ENCODE measurements around the gene DNMT3A.
A peak's percentile ranks its signal among the peaks of the same experiment; 100 is the strongest.

DNMT3A gene

DNA sequence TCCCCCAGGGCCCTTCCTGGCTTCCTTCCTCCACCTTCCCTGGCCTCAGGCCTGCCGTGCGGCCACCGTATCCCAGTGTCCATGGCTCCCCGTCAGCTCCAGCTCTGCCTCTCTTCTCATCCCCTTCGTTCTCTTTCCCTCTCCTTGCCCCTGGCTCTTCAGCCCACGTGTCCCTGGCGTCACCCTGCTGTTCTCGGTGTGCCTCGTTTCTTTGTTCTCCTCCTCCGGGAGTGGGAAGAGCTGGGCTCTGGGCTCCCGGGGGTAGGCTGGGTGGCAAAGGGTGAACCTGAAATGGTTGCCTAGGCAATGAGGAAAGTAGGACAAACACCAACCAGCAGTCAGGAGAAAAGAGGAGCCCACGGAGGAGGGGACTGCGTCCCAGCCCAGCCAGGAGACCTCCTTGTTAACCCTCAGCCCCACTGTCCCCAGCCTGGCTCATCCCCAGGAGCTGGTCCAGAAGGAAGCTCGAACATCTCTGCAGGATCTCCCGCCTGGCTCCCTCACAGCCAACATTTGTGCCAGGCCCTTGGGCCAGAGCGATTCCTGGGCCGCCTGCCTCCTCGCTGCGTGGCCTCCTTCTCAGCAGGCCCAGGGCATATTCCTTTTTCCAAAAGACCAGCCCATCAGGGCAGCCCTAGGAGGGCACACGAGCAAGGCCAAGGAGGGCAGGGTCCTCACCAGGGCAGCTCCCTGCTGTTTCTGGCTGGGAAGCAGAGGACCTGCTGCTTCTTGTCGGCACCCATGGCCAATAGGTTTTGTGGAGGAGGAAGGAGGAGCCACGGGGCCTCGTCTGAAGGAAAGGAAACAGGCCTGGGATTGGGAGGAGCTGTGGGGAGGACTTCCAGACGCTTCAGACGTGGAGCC is 30.9 kb upstream of the DNMT3A start:
- DNase-seq = no peak

DNA sequence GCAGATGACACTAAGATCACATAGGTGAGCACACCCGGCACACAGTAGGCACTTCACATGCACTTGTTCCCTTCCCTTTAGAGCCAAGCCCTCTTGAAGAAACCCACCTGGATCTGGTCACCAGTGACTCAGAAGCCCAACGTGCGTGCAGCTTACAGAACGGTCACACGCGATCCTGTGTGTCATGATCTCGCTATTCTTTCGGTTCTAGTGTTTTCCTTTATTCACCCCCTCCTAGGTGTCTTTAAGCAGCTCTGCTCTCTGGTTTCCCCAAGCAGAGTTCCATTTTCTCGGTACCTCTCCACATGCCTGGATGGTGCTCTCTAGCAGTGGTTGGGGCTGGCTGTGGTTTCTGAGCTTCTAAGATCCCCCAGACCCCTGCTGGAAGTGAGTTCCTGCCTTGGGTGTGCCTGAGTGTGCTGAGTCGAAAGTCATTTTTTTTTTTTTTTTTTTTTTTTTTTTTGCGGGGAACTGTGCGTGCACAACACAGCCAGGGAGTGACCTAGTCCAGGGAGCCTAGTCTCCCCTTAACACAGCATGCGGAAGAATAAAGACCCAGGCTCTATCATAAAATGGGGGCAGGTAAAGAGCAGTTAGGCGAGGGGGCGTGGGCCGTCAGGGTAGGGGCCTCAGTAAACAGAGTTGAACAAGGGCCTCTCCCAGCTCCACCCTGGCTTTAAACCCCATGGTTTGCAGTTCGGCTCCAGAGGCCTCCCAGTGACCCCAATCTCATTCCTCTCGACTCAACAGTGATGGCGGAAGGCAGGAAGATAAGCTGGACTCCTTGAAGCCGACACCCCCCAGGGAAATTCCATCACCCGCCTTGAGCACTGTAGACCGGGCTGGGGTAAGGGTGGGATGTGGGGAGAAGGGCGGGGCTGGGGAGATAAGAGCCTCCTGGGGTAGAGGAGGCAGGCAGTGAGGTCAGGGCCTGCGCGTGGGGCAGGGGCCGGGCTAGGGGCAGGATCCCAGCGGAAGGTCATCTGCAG is 29.8 kb upstream of the DNMT3A start:
- no peak for DNase-seq

DNA sequence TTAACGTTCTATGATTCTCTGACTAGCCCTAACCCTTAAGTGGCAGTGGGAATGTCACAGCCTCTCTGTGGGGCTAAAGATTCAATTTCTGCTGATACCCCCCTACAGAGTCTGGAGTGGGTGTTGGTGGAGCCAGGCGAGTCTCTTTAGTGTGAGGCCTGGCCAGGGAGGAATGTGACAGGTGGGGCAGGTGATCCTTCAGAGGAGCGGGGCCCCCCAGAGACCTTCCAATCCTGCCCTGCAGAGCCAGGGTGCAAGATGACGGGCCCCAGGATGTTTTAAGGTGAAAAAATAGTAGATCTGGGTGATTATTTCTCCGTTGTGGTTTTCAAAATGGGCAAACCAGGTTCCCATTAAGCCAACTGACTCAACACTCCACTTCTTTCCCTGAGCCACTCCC is 28.2 kb upstream of the DNMT3A start:
- no peak for DNase-seq

DNA sequence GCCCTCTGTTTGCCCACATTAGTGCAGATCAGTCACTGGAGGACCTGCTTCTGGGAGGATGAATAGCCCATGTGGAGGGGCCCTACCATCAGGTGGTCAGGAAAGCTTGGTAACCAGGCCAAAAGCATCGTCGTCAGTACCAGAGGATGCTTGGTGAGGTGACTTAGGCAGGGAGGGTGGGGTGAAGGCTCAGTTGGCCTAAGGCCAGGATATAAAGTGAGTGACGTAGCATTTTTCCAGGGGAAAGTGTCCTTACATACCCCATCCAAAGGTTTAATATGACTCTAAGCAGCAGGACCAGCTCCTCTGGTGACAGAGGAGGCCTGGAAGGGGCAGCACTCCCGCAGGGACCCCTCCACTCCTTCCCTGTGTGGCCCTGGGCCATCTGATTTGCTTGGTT is 27.7 kb upstream of the DNMT3A start:
- DNase-seq = no peak

DNA sequence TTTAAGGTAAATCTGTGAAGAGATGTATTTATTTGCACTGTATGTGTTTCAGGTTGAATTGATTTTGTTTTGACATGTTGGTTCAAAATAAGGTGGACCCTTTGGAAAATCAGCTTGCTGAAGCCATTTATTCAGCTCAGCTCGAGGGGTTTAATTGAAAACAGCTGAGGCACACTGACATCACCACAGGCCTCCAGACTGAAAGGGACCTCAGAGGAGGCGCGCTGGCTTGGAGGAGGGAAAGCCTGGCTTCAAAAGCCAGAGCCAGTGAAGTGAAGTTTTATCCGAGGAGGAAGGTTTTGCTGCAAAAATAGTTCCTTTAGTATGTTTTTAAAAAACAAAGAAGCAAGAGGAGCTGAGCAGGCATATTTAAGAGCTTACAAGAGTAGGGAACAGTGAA is 26.9 kb upstream of the DNMT3A start:
- DNase-seq = no peak

DNA sequence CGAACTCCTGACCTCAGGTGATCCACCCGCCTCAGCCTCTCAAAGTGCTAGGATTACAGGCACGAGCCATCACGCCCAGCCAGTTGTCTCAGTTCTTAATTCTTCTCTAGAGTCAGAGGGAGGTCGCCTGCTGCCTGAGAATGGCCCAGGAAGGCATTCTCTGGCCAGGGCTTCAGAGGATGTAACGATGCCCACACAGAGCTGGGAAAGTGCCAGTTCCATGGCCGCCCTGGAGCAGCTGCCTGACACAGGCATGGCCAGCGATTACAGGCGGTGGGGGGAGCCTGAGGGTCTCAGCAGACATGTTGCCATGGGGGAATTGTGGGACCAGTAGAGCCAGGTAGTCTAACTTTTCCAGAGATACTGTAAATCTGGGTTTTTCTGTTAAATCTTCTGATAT is 25.6 kb upstream of the DNMT3A start:
- DNase-seq = no peak

DNA sequence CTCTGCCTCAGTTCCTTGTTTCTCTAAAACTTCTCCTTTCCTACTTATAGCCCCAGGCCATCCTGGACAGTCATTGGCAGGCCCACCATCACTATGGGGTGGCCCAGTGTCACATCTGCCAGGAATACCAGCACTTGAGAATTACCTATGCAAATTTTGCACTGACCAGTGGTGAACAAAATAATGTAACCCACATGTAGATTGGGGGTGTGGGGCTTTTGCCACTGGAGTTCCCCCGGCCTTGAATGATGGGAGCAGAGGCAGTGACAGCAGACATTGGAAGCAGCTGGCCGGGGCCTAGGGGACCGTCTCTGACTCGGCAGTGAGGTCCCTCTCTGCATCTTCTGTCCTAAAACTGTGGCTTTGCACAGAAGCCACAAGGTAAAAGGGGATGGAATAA is 24.9 kb upstream of the DNMT3A start:
- no peak for DNase-seq

DNA sequence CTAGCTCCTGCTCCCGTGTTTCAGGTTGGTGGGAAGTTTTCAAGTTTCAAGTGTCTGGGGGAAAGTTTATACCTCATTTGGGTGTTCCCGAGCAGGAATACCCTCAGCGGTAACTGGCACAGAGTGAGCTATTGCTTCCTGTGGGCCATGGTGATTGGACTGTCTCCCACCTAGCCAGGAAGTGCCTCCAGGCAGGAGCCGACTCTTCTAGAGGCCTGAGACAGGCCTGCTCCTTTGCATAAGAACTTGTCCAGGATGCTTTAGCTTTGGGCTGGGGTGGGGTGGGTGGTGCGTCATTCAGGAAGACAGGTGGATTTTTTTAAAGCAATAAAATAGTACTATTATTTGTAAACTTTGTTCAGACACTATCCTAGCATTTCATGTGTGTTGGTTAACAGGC is 23.5 kb upstream of the DNMT3A start:
- no peak for DNase-seq

DNA sequence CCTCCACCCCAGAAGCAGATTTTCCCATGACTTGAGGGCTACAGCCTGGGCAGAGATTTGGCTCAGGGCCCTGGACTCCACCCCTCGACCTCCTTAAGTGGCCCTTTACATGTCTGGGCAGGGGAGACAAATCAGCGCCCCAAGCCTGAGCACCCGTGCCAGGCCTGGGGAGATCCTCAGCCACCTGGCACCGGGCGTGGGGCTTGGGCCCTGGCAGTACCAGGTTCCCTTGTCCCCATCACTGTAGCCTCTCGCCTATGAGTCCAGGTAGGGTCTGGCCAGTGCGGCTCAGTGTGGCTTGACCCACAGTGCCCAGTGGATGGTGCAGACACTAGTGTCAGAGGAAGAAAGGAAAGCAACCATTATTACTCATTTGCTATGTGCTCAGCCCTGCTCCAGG is 22.0 kb upstream of the DNMT3A start:
- DNase-seq = no peak

DNA sequence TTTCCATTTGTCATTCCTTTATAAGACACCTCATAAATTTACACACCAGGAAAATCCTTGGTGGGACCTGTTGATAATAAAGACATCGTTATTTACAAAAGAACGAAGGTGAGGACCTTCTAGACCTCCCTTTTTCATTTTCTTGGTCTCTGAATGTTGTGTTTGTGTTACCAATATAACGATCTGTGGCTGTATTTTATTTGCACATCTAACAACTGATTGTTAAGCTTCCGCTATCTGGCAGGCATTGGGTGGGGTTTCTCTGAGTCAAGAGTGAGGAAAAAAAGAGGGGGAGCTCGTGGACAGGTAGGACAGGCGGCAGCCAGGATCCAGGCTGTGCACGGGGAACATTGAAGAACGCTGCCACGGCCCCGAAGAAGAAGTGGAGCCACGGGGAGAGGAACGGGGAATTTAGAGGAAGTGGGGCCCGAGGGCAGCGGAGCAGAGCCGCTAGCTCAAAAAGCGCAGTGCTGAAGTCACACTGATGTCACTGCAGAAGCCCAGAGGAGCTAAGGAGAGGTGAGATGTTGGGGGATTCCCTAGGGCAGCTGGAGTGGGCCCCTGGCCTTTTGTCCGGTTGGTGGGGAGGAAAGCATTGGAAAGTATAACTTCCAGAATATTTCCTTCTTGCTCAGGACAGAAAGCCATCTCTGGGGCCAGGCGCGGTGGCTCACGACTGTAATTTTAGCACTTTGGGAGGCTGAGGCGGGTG is 20.9 kb upstream of the DNMT3A start:
- DNase-seq = peak; percentile 51

DNA sequence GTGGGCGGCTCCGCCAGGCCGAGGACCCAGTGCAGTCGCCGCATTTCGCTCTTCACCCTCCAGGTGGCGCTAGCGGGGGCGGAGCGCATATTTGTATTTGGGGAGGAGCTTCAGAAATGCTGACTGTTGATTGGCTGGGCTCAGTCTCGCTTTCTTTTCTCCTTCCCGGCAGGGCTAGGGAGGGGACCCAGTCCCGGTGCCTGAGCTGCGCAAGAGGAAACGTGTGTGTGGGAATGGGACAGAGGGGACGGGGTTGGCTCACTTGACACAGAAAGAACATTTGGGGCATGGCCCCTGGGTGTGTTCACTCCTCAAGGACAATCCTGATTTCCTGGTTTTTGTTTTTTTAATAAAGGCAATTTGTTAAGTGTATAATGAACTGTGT is 20.3 kb upstream of the DNMT3A start:
- DNase-seq = peak; percentile 96

DNA sequence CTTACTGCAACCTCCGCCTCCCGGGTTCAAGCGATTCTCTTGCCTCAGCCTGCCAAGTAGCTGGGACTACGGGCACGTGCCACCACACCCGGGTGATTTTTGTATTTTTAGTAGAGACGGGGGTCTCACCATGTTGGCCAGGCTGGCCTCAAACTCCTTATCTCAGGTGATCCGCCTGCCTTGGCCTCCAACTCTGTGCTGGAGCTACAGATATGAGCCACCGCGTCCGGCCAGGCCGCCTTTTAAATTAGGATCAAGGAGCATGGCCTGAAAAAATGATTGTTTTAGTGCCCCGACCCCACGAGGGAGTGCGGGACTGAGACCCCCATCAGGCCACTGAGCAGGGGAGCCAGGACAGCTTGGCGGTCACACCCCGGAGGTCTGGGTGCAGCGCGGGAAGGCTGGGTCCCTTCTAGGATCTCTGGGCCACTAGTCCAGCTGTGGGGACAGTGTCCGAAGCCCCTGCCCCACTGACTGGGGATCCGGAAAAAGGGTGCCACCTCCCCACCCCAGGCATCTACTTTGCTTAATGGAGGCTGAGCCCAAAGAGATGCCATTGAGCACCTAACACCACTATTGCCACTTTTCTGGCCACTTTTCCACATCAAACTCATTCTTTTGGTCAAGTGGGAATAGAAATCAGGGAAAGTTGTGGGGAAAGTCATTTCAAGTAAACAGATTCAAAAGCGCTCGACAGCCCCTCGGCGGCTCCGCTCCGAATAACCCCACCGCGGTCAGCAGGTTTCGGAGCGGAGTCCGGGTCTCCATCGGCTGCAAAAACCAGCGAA is 19.7 kb upstream of the DNMT3A start:
- DNase-seq = no peak

DNA sequence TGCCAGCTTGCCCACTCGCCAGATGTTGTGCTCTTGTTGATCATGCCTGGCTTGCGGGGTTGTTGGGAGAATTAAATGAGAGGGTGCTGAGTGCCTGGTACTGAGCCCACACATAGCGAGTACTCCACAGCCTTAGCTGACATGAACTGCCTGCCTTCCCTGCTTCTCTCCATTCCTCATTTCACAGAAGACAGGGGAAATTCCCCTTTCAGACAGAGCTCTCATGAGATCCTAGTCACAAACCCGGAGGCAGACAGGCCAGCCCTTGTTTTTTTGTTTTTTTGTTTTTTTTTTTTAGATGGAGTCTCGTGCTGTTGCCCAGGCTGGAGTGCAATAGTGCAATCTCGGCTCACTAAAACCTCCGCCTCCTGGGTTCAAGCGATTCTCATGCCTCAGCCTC is 17.1 kb upstream of the DNMT3A start:
- no peak for DNase-seq

DNA sequence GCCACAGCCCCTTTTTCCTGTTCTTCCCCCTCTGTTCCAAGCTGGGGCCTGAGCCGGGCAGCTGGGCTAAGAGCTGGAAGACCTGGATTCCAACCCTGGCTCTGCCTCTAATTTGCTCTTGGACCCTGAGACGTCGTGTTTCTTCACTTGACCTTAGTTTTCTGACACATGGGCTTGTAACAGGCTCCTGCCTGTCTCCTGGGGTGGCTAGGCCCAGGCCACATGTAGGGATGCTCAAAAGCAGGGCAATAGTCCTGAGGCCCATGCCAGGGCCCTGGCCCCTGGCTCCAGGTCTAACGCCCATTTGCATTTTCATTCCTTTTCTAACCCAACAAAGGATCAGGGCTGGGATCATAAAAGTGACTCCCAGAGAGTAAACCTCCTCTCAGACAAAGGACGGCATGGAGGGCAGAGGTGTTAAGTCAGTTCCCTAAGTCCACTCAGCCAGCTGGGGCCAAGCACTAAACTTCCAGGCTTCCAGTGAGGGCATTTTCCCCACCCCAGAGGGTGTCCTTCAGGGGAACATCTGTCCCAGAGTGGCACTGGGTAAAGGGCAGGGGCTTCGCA is 16.6 kb upstream of the DNMT3A start:
- DNase-seq = no peak

DNA sequence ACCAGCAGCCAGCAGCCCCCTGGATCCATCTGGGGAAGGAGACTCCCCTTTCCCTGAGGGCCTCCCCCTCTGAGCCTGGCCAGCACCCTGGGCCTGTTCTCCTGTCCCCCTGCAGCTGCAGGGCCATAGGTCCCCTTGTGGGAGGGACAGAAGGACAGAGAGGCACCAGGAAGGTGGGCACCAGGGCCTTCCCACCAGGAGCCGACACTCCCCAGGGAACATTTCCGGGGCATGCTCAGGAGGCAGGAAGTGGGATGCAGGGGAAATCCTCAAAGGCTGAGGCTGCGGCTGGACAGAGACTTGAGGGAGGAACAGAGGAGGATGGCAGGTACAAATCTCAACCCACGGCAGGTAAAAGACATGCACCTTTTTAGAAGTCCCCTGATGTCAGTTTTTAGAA is 14.4 kb upstream of the DNMT3A start:
- no peak for DNase-seq

DNA sequence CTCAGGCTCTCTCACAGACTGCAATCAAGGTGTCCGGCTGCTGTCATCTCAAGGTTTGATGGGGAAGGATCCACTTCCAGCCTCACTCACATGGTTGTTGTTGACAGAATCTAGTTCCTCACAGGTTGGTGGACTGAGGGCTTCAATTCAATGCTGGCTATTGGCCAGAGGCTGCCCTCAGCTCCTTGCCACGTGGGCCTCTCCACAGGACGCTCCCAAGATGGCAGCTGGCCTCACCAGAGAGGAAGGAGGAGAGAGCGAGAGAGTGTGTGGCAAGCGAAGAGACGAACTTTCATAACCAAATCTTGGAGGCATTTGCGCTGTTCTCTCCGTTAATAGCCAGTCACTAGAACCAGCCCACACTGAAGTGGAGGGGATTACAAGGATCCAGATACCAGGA is 13.5 kb upstream of the DNMT3A start:
- no peak for DNase-seq

DNA sequence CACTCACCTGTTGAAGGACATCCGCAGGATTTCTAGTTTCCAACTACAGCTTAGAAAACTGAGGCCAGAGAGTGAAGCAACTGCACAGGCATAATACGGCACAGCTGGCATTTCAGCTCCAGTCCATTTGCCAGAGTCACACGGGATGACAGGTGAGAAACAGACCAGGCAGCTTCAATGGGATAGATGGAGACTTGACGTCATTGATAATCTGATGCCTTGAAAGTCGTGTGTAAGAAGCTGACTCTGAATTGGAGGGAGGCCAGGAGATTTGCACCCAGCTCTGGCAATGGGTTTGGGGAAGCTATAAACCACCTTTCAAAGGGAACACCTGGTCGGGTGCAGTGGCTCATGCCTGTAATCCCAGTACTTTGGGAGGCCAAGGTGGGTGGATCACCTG is 12.4 kb upstream of the DNMT3A start:
- DNase-seq = no peak

DNA sequence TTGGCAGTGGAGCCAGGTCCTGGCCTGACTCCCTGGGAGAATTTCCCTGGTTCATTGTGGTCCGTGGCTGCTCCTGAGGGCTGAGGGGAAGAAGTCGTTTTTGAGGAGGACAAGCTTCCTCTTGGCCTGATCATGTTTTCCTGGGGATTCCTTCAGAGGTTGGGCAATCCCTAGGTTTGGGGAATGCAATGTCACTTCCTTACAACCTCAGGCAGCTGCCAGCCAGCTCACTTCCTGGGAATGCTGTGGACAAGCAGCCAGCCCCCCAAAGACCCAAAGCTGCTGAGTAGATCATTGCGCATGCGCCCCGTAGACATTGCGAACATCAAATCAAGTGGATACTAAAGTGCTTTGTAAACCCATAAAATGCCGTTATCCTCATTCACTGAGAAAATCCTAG is 7.7 kb upstream of the DNMT3A start:
- DNase-seq = no peak

DNA sequence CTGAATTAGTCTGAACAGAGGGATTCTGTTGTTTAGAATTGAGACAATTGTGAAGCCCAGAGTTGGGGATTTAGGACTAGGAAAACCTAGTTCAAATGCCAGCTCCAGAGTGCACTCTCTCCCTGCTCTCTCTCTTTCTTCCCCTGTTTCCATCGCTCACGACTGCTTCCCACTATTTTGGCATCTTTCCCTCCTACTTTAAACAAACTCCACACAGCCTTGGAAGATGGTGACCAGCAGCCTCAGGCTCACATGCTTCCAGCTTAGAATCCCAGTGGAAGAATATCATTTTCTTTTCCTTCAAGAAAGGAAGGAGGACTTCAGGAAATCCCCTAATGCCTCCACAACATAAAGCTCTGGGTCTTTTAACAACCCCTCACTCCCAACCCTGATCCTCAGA is 6.1 kb upstream of the DNMT3A start:
- no peak for DNase-seq

DNA sequence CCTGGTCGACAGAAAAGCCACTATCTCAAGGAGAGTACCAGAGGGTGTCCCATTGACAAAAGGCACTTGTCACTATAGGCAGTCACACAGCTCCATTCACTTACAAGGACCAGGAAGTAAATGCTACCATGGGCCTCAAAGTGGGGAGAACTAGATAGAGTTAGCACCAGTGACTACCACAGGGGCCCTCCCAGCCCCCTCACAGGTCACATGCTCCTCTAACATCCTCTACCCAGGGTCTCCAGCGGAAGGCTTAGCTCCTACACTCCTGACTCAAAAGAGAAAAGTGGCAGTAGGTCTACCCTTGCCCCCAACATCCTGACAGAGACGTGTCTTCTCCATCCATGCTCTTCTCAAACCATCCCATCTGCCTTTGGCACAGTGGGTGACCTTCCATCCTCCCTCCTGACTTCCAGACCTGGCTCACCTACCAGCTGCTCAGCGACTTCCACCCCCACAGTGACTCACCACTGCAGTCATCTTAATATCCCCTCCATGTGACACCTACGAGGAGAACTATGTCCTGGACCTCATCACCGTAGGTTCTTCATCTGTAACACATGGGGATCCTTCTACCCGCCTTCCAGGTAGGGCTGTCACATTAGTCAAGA is 5.6 kb upstream of the DNMT3A start:
- peak; percentile 20 for DNase-seq

DNA sequence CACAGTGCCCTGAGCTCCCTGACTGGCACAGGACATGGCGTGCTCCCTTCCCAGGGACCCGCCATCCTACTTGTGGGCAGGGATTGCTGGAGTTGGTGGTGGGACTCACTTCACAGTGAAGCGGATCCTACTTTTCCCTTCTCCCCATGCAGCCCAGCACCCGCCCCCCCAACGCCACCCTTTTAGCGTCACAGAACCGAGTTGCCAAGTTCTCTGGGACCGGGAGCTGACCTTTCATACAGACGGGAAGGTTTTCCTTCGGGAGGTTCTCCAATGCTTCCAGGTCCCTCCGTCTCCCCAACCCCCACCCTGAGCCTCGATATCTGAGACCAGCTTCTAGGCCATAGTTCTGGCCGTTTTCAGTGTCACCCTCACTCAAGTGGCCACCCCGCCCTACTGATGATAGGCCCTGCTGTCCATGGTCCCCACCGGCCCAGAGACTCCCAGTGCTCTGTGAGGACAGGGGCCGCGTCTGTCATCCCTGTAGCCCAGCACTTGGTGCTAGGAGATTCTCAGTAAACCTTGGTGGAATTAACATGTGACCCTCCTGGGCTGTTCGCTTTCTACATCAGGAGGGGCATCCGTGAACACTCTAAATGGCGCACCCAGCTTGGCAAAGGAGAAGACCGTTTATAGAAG is 1.6 kb upstream of the DNMT3A start:
- DNase-seq = no peak

Measured in activated CD4-positive, alpha-beta T cell treated with anti-CD3 and anti-CD28 coated beads, Interleukin-2, amount 50 U/mL, for 16 hours (primary cell).